RWPE2 (cell line): ENCODE measurements around the gene AKR1C1.
"Not testable (repeated sequence)": the region's sequence is repeated elsewhere in the genome, so short reads cannot be mapped to it uniquely, and the experiment has no call there.

Experiments used
- ATAC-seq: fragments of 200-7000 bp; cut with Tn5 transposase; 3 replicates; pipeline ENCODE4 v1.9.1; 2021; ENCODE audit warnings: low read depth
- DNase-seq: peaks from one replicate; pipeline ENCODE4 v3.0.0-alpha.2; 2020; ENCODE audit warnings: low spot score
- H3K27ac ChIP-seq: fragments of 450-650 bp; 2 replicates; pipeline ENCODE4 v1.5.1; 2017; ENCODE audit warnings: mild to moderate bottlenecking; ENCODE audit not compliant: poor library complexity, severe bottlenecking
- H3K27me3 ChIP-seq: fragments of 250-450 bp; sonication (Bioruptor Pico); 2 replicates; pipeline ENCODE4 v1.5.1; 2021; ENCODE audit warnings: mild to moderate bottlenecking, moderate library complexity; ENCODE audit not compliant: insufficient read depth, poor library complexity, severe bottlenecking
- H3K36me3 ChIP-seq: fragments of 250-450 bp; sonication (Bioruptor Pico); 2 replicates; pipeline ENCODE4 v1.5.1; 2020; ENCODE audit warnings: low read depth, mild to moderate bottlenecking, moderate library complexity
- H3K4me1 ChIP-seq: fragments of 250-450 bp; sonication (Bioruptor Pico); 2 replicates; pipeline ENCODE4 v1.5.1; 2021; ENCODE audit warnings: mild to moderate bottlenecking, moderate library complexity; ENCODE audit not compliant: insufficient read depth, poor library complexity, severe bottlenecking
- H3K4me3 ChIP-seq: fragments of 250-450 bp; sonication (Bioruptor Pico); 2 replicates; pipeline ENCODE4 v1.5.1; 2021; ENCODE audit warnings: mild to moderate bottlenecking, moderate library complexity; ENCODE audit not compliant: severe bottlenecking
- H3K9me3 ChIP-seq: fragments of 250-450 bp; sonication (Bioruptor Pico); 2 replicates; pipeline ENCODE4 v1.5.1; 2021; ENCODE audit warnings: mild to moderate bottlenecking, moderate library complexity; ENCODE audit not compliant: severe bottlenecking
- CTCF ChIP-seq: fragments of 450-650 bp; IDR thresholded peaks from one replicate; pipeline ENCODE4 v1.5.1; 2017; ENCODE audit warnings: mild to moderate bottlenecking, moderate library complexity; ENCODE audit not compliant: poor library complexity, severe bottlenecking

AKR1C1 gene

GRCh38 chr10:4926400-4926799, 36.8 kb upstream of the AKR1C1 start:
- Histone ChIP-seq H3K4me3 (no peak overlapping the region), H3K27me3 (no peaks in the 10 kb centered on the region), H3K4me1 (no peaks in the 10 kb centered on the region), H3K27ac (no peak overlapping the region), H3K36me3 (no peaks in the 10 kb centered on the region), H3K9me3 (no peaks in the 10 kb centered on the region)
- DNase-seq (no peak), ATAC-seq (no peak)
- TF ChIP-seq CTCF = no peak

GRCh38 chr10:4931587-4931986, 31.6 kb upstream of the AKR1C1 start:
- ATAC-seq = no peak
- no peak for DNase-seq
- Histone ChIP-seq H3K9me3 (no peaks in the 10 kb centered on the region), H3K4me1 (no peaks in the 10 kb centered on the region), H3K36me3 (no peaks in the 10 kb centered on the region), H3K4me3 (no peak overlapping the region), H3K27me3 (no peaks in the 10 kb centered on the region), H3K27ac (no peak overlapping the region)
- TF ChIP-seq CTCF = no peak

GRCh38 chr10:4934391-4934987, 28.7 kb upstream of the AKR1C1 start:
- H3K36me3 ChIP-seq = no peaks in the 10 kb centered on the region
- H3K27me3 ChIP-seq = no peaks in the 10 kb centered on the region
- no peaks in the 10 kb centered on the region for H3K9me3 ChIP-seq
- peaks cover 1% of the 10 kb centered on the region for H3K4me1 ChIP-seq
- DNase-seq (no peak), ATAC-seq (no peak)
- TF ChIP-seq CTCF = no peak
- no peak overlapping the region for H3K4me3 ChIP-seq
- H3K27ac ChIP-seq = no peak overlapping the region

- H3K4me1 ChIP-seq = peaks cover 12% of the 10 kb centered on the region
- H3K4me3 ChIP-seq = no peak overlapping the region
- H3K27me3 ChIP-seq = no peaks in the 10 kb centered on the region
- H3K36me3 ChIP-seq = no peaks in the 10 kb centered on the region
- no peaks in the 10 kb centered on the region for H3K9me3 ChIP-seq
- DNase-seq (no peak), ATAC-seq (no peak)
- H3K27ac ChIP-seq = no peak overlapping the region
- TF ChIP-seq CTCF = no peak
These were observed 25.9 kb upstream of the AKR1C1 start for GRCh38 chr10:4937346-4937745.

GRCh38 chr10:4939224-4940072, 23.8 kb upstream of the AKR1C1 start:
- Histone ChIP-seq H3K27ac (no peak overlapping the region), H3K9me3 (no peaks in the 10 kb centered on the region), H3K27me3 (no peaks in the 10 kb centered on the region), H3K4me3 (no peak overlapping the region), H3K4me1 (peaks cover 12% of the 10 kb centered on the region), H3K36me3 (no peaks in the 10 kb centered on the region)
- no peak for DNase-seq
- no peak for TF ChIP-seq CTCF
- peak; percentile 80 for ATAC-seq

GRCh38 chr10:4940073-4940428, 23.2 kb upstream of the AKR1C1 start:
- H3K4me1 ChIP-seq = peaks cover 12% of the 10 kb centered on the region
- not testable (repeated sequence) for H3K27me3 ChIP-seq, H3K27ac ChIP-seq, H3K9me3 ChIP-seq, H3K4me3 ChIP-seq, ATAC-seq, H3K36me3 ChIP-seq, DNase-seq

- not testable (repeated sequence) for H3K27me3 ChIP-seq, DNase-seq, ATAC-seq, H3K27ac ChIP-seq, H3K4me3 ChIP-seq, H3K9me3 ChIP-seq, H3K36me3 ChIP-seq
- H3K4me1 ChIP-seq = peaks cover 12% of the 10 kb centered on the region
These were observed 22.3 kb upstream of the AKR1C1 start for GRCh38 chr10:4940909-4941308.
